GM19452 (cell line): ENCODE data around the gene ARSI.

Experiments
- ATAC-seq: cut with Tn5 transposase; IDR thresholded peaks from one replicate; pipeline ENCODE4 v1.9.1; 2021; ENCODE audit not compliant: unreplicated experiment

Gene ARSI

DNA sequence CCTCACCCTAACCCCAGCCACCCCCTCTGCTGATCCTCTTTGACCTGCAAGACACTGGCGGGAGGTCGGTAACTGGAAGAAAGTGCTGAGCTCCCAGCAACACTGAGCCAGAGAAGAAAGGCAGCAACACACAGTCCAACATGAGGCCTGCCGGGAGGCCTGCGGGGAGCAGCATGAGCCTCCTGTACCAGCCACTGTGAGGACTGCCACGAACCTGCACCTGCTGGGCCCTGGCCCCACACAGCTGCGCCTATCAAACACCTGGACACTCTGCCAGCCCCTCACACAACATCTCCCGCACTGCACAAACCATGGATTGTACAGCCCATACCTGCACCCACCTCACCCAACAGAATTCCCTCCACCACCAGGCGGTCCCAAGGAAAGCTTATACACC lies 31.4 kb downstream of the ARSI start:
- ATAC-seq: no peak

DNA sequence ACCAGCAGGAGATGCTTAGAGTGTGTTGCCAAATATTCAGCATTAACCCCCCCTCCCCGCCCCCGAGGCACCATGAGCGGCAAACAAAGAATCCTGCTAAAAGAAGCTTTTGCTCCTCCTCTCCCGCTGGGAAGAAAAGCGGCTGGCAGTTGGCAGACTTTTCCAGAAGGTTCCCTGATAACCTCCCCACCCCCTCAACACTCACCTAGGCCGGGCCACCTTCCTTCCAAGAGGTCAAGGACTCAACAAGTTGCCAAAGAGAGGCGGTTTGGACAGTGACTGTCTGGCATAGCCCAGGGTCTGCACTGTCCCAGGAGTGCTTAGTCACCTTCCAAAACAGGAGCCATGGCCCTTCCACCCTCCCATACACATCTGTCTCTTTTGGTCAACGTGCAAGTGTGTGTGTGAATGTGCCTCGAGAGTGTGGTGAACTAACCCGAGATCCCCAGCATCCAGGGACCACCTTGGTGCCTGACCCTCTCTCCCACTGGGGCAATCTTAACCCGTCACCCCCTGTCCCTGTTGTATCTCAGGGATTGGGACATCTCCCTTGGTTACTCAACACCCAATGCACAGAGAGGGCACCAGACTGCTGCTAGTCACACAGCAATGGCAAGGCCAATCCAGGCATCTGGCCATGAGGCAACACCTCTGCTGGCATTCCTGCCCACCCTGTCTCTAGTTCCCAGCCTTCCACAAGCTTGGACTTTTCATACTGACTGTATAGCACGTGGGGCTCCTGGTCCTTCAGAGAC lies 32.0 kb downstream of the ARSI start:
- ATAC-seq: no peak

DNA sequence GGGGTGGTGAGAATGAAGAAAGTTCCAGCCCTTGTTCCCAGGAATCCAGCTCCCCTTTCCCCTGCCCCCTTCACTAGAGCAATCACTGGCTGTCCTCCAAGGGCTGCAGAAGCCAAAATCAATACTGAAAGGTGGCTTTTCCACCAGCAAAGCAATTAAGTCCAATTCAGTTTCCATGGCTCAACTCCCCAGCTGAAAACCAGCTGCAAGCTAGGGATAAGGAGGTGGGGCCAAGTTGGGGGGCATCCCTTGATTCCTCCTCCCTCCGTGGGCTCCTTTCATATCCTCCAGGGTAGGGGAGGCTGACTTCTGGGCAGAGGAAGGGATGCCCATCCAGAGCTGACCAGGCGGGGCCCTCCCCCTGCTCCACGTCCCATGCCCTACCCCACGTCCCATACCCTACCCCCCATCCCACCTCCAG lies 35.8 kb downstream of the ARSI start:
- no peak for ATAC-seq

DNA sequence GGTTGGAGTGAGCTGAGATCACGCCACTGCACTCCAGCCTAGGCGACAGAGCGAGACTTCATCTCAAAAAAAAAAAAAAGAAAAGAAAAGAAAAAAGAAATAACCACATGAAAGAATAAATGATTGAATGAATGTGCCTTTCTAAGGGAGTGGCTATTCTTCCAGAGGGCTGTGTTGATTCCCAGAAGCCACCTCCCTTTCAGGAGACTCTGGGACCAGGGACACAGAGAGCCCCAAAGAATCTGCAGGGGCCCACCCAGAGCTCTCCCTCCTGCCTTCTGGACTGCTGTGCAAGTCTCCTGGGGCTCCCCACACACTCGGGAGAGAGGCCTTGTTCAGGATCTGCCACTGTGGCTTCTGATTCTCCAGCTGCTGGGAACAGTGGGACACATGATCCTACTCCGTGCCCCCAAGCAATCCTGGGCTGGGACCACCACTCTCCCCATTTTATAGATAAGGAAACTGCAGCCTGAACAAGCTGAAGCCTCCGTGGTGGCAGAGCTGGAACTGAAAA lies 36.8 kb downstream of the ARSI start:
- ATAC-seq: no peak

DNA sequence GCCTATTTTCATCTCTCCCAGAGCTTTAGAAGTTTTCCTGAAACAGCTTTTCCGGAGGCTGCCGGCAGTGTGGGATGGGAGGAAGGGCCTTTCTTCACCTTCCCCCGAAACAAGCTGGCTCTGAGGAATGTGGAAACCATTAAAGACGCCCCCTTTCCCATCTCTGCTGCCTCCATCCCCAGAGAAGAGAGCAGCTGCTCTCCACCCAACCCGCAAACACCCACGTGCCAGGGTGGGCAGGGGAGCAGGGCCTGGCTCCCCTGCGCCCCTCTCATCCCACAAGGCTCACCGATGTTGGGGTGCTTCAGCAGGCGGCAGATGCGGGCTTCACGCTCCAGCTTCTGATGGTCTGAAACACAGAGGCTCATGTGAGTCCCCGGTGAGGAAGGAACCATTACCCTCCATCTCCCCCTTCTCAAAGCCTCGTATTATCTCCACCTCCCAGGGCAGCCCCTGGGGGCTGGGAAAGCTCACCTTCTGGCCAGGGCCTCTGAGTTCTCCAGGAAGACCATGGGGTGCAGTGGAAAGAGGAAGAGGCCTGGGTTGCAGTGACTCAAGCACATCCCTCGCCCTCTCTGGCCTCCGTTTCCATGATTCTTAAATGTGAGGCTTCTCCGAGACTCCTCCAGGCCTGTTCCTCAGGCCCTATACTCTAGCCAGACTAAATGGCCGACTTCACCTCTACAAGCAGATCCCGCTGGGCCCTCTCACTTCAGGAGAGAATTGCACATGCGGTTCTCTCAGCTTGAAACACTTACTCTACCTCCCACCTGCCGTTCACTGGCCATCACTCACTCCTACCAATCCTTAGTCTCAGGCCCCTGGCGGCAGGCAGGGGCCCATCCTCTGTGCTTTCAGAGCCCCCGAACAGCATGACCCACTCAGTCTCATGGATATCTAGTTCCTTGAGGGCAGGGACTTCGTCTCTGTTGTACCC lies 37.8 kb downstream of the ARSI start:
- no peak for ATAC-seq

DNA sequence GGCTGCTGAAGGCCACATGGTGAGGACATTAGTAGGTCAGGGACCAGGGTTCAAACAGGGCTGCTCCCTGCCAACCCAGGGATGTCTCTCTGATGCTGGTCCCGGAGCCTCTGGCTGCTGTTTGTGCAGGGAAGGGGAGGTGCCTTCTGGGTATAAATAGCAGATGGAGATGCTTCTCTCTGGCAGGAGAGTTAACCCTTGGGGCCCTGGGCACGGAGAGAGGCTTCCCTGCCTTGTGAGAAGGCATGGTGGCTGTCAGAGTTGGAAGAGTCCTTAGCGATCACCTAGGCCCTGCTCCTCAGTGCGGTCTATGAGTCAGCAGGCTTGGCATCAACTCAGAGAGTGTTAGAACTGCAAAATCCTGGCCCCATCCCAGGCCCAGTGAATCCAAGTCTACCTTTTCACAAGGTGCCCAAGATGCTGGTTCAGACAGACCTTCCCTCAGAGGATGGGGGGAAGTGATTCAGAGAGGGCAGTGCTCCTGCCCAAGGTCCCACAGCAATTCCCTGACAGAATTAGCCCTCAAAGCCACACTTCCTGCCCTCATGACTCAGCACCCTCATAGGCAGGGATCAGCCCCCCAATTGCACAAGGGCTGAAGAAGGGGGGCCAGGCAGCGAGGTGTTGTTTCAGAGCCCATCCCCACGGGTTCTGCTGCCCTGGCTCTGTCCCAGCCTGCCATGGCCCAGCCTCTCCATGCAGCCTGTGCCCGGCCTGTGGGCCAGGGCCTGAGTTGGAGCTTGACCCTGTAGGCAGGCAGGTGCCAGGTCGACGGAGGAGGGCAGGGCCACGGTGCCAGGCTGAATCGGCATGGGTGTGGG lies 38.7 kb downstream of the ARSI start:
- no peak for ATAC-seq

DNA sequence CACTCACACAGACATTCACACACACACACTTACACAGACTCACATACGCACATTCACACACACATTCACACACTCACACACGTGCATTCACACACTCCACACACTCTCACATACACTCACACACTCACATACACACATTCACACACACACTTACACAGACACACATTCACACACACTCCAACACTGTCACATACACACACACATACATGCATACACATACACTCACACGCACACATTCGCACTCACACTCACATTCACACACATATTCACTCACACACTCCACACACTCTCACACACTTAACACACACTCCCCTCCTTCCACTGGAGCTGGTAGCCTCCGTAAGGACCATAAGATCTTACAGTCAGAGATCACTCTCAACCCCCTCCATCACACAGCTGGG lies 39.3 kb downstream of the ARSI start:
- ATAC-seq: no peak

DNA sequence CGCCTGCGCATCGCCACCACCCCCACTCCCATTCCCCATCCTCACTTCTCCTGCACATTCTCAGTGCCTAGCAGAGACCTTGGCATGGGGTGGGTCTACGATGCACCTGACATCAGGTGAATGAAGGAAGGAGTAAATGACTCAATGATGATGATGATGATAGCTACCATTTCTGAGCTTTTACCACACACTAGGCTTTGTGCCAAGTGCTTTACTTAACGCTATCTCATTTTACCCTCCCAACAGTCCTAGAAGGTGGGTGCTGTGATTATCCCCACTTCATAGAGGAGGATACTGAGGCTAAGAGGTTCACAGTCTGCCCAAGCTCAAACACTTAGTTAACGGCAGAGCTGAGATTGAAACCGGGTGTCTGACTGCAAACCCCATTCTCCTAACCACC lies 40.2 kb downstream of the ARSI start:
- ATAC-seq: no peak

DNA sequence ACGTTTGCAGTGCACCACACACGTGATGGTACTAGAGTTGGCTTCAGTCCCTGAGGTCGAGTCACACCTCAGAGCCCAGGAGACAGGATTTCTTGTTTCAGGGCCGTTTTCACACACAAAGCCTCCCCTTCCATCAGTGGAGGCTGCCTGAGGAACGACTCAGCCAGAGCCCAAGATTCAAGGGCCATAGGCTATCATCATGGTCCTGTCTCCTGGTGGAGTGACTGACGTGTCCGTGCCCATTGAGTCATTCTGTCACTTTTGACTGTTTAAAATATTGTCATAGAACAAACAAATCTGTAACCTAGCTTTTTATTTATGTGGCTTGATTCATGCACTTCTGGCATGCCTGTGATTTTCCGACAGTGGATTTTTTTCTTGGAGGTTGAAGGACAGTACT lies 41.5 kb downstream of the ARSI start:
- ATAC-seq: no peak

DNA sequence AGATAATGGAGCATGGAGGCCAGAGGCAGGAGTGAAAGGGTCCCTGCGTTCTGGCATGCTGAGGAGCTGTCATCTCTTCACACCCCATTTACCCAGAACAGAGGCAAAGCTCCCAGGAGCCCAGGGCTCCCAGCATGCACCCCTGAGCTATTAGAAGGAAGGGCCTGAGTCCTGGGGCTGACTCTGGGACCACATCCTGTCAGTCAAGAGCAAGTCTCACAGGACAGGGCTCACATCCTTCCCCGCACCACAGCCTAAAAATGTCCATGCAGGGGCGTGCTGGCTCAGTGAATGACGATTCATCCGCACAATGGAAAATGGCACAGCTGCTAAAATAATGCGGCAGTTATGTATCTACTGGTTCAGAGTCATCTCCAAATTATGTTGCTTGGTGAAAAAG lies 44.6 kb downstream of the ARSI start:
- no peak for ATAC-seq

DNA sequence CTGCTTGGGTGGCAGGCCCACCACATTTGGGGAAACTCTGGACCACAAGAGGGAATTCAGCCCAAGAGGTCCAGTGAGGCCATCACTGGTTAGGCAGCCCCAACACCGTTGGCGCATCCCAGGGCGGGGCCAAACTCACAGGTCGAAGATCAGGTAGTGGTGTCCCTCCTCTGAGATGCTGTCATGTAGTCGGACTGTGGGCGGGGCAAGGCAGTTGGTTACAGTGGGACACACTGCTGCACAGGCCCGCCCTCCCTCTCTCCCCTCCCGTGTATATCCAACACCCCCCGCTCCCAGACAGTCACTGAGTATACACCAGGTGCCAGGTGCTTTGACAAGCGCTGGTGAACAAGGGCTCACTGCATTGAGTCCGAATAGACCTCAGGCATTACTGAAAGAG lies 45.3 kb downstream of the ARSI start:
- ATAC-seq: no peak

DNA sequence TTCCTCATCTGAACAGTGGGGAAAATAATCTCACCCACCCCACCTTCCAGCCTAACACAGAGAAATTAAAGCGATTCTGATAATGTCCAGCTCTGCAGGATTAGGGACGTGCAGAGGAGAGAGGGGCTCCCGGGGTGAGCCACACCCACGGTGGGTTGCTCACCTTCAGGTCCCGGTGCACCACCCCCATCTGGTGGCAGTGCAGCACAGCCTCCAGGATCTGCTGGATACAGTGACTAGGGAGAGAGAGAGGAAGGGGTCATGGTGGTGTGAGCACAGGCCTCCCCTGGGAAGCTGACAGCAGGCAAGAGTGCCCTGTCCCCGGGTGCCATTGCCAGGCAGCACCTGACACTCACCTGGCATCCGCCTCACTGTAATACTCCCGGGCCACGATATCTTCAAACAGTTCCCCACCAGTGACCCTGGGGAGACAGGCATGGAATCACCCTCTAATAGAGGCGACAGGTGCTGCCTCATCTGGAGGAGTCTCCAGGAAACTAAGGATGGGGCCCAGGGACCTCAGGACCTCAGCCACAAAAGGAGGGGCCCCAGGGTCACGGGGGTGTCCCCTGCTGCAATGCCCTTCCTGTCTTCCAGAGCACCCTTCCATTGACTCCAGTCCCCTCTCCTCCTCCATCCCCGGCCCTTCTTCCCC lies 46.2 kb downstream of the ARSI start:
- ATAC-seq: no peak

DNA sequence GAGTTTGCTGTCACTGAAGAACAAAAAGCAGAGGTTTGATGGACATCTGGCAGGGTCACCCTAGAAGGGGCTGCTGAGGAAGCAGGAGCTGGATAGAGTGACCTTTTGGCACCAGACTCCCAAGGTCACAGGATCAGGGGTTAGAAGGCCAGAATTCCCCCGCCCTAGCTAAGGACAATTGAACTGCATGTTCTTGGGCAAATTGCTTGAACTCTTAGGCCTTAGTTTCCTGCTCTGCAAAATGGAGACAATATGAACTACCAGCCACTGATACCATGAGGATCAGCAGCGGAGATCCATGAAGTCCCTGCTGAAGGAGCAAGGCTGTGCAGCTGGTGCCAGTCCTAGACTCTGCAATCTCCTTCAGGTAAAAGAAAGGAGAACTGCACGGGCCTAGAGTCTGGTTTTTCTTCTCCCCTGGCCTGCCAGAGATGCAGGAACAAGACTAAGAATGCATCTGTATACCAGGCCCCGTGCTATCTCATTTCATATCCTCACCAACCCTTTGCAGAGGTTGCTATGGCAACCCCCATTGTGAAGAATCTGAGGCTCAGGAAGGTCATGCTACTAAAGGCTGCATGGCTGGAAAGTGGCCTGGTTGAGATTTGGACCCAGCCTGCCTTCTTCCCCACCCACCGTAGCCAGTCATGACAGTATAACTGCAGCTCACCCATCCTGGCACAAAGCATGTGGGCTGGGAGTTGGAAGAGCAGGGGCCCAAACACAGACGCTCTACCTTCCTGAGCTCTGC lies 46.9 kb downstream of the ARSI start:
- no peak for ATAC-seq

DNA sequence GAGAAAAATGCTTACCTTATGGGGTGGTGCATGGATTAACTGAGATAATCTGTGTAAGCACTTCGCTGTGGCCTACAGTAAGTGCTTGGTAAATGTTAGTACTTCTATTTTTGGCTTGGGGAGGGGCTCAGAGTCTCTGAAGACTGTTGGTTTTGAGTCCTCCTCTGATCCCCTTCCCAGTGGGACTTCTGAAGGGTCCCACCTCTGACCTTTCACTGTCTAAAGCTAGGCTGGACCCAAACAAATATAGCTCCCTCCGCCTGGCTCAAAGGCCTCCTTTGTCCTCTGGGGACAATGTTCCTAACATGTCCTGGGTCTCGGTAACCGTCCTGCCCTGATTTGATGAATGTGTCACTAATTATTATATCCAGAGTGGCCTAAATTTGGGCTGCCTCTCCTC lies 47.9 kb downstream of the ARSI start:
- no peak for ATAC-seq

DNA sequence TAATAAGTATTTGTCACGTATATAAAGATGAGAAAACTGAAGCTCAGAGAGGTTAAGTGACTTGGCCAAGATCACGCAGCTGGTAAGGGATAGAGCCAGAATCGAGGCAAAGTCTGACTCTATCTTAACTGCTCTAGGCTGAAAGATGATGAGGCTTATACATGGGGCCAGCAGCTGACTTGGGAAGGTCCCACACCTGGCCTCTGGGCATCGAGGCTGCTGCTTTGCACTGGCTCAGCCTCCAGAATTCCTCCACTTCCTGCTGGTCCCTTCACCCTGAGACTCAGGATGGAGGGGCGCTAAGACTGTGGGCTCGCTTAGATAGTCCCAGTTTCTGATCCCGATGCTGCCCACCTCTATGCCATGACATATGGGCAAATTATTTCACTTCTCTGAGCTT lies 48.3 kb downstream of the ARSI start:
- no peak for ATAC-seq

DNA sequence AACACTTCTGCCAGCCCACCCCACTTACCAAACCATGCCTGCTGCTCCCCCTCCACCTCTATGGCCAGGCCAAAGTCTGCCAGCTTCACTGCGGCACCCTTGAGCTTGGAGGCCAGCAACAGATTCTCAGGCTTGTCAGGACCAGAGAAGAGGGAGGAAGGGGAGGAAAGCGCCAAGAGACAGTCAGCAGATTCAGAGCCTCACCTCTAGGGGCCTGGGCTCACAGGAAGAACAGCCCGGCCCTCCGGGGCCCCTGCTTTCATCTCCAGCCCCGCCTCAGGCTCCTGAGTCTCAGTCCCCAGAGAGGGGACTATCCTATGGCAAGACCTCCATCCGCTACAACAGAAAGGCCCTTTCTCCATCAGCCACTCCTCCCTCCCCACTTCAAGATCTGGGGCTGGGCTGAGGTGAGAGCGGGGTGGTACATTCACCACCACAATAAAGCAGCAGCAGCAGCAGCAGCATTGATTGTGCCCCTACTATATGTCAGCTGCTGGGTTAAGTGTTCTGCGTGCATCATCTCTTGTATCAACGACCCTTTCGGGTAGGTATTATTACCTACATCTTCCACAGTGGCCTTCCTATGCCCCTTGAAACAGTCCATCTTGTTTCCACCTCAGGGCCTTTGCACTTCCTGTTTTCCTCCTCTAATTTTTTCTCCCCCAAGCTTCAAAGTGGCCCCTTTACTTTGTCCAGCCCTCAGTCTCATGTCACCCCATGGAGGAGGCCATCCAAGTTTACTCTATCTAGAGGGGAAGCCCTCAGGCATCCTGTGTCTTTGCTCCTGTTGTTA lies 49.1 kb downstream of the ARSI start:
- ATAC-seq: no peak

DNA sequence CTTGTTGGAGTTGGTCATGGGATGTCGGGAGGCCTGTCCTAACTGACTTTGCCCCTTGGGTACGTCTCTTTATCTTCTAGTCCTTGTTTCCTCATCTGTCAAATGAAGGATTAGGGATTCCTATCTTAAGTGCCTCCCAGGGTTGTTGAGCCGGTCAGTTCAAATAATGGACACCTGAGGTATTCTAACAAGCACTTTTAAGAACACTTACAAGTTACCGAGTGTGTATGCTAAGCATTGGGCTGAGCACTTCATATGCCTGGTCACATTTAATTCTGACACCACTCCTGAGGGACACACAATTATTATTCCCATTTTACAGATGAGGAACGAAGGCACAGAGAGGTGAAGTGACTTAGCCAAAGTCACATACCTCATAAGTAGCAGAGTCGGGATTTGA lies 50.2 kb downstream of the ARSI start:
- no peak for ATAC-seq

DNA sequence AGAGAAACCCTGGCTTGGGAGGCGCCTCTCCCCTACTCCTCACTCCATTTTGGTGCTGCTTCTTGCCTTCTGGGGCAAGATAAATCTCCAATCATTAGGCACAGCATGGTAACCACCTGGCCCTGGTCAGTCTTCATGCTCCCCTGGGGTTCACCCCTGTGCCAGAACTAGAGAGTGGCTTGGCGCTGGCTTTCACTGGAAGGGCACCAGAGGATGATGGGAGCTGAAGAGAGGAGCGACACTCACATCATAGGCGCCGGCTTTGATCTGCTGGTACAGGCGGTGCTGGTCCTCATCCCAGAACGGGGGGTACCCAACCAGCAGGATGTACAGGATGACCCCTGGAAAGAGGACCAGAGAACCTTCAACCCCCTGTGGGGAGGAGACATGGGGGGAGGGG lies 51.2 kb downstream of the ARSI start:
- ATAC-seq: no peak

DNA sequence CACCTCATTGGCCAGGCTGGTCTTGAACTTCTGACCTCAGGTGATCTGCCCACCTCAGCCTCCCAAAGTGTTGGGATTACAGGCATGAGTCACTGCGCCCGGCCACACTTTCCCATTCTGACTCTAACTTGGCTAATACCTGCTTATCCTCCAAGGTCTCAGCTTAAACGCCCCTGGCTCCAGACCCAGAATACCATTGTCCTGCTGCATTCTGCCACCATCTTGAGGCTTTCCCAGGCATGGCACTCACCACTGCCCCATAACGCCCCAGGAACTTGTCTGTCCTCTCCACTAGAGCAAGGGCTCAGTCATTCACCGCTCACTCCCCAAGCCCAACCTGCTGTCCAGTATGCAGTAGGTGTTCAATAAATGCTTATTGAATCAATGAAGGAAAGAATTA lies 53.0 kb downstream of the ARSI start:
- no peak for ATAC-seq
